HL-60/S4 treated with phorbol 12-myristate 13-acetate at 8.2 ng/mL for 4 days and 3 days (cell line): ENCODE results near the gene UXS1.

Source experiments
- in situ Hi-C: fragments of 300-500 bp; cut with MboI; formaldehyde crosslinking; loops from 2 replicates; pipeline ENCODE4 v1.15.0; 2022; ENCODE audit warnings: low sequenced_read_pairs

Gene UXS1

DNA sequence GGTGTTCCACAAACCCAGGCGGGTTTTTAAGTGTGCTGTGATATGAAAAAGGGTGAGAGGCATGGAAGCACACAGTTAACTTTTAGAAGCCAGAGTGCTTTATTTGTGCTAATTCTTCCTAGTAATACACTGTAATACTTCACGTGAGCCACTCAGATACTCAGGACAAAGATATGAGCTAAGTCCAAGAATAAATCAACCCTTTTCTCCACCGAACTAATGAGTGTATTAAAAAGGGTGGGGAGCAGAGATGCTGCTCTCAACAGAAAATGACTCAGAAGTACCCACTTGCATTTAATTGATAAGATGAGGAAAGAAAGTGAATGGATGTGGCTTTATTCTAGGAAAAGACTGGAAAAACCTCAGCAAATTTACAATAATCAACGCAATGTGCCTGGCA lies 79.9 kb downstream of the UXS1 start:
- in situ Hi-C loops = loop anchor here (25.0 kb wide), 1 partner anchor 423 kb away; no protein-coding TSS in a partner anchor

- in situ Hi-C loops = loop anchor here (25.0 kb wide), 1 partner anchor 424 kb away; no protein-coding TSS in a partner anchor
These were observed 80.6 kb downstream of the UXS1 start for GRCh38 chr2:106113361-106113966.

DNA sequence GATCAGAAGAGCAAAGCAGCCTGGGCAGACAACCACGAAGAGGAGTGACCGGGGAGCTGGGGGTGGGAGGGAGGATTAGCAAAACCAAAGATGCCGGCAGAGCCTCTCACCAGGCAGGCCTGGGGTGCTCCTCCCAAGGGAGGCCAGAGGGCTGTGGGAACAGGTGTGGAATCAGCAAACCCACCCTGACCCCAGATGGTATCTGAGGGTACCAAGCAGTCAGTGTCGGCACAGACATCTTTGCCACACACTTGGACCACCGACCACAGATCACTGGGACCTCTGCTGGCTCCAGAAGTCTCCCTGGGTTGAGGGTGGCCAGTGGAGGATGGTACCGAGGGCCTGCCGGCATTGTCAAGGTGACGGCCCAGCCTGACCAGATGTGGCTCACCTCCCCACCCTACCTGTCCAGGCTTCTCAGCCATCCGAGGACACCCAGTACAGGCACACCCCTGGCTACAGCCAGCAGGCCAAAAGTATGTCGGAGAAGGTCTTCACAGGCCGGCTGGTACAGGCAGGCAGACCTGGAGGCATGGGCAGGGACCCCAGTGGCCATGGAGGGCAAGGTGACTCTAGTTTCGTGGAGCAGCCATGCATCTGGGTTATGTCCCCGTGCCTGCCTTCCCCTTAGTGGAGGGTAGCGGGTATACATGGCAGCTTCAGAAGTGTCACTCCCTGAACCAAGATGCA lies 82.1 kb downstream of the UXS1 start:
- in situ Hi-C loops = loop anchor here (25.0 kb wide), 1 partner anchor 425 kb away; no protein-coding TSS in a partner anchor

DNA sequence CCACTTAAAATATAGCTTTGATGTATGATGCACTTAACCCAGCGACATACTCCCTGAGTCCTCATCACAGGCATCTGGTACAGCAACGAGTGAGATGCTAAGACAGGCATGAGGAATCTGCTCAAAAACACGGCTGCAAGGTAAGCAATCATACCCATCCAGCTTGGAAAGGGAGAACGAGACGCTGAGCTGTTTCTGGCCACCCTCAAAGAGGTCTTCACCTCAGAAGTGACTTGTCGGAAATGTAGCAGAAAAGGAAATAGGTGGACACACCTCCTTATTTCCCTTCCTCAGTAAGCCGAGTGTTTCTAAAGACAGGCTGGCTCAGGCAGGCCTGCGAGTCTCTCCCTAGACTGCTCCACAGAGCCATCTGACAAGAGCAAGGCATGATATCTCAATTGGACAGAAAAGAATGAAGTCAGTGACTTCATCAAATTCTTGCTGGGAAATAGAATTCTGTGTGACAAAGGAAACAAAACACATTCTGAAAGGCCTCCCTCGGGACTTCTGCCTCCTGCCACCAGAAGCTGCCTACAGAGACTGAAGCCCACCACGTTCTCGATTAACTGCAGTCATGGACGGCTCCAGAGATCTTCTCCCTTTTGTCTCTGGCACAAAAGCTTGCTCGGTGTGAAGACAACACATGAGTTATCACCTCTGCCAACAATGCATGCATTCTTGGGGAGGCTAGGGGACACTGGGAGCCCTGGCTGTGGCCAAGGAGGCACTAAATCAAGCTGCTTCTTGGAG lies 84.3 kb downstream of the UXS1 start:
- in situ Hi-C loops = loop anchor here (25.0 kb wide), 1 partner anchor 427 kb away; no protein-coding TSS in a partner anchor

- in situ Hi-C loops = loop anchor here (25.0 kb wide), 1 partner anchor 429 kb away; no protein-coding TSS in a partner anchor
These were observed 85.3 kb downstream of the UXS1 start for GRCh38 chr2:106108791-106109190.

GRCh38 chr2:106108351-106108750 lies 85.8 kb downstream of the UXS1 start:
- in situ Hi-C loops = loop anchor here (25.0 kb wide), 1 partner anchor 429 kb away; no protein-coding TSS in a partner anchor

DNA sequence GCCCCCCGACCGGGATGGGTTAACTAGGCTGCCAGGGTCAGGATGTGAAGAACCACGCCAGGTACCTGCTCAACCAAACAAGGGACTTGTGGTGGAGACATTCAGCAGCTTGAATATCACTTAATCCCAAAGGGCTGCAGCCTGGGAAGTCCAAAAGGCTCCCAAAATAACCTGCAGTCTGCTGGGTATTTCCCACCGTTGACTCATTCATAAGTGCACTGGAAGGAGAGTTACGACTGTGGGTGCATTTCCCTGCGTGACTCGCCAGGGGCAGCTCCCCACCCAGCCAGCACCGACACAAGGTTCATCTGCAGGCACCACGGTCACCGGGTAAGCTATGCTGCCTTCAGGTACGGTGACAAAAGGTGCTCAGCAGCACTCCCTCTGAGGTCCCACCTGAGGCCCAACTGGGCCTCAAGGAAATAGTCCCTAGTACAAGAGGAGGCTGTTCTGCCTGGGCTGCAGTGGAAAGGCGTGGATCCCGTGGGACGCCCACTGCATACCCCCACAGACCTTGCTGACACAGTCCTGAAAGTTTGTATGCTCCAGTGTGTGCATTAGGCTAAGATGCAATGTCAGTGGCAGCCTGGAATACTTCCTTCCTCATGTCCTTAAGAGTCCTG lies 86.5 kb downstream of the UXS1 start:
- in situ Hi-C loops = loop anchor here (25.0 kb wide), 1 partner anchor 430 kb away; no protein-coding TSS in a partner anchor

GRCh38 chr2:106106622-106107508 lies 87.2 kb downstream of the UXS1 start:
- in situ Hi-C loops = loop anchor here (25.0 kb wide), 1 partner anchor 430 kb away; no protein-coding TSS in a partner anchor

DNA sequence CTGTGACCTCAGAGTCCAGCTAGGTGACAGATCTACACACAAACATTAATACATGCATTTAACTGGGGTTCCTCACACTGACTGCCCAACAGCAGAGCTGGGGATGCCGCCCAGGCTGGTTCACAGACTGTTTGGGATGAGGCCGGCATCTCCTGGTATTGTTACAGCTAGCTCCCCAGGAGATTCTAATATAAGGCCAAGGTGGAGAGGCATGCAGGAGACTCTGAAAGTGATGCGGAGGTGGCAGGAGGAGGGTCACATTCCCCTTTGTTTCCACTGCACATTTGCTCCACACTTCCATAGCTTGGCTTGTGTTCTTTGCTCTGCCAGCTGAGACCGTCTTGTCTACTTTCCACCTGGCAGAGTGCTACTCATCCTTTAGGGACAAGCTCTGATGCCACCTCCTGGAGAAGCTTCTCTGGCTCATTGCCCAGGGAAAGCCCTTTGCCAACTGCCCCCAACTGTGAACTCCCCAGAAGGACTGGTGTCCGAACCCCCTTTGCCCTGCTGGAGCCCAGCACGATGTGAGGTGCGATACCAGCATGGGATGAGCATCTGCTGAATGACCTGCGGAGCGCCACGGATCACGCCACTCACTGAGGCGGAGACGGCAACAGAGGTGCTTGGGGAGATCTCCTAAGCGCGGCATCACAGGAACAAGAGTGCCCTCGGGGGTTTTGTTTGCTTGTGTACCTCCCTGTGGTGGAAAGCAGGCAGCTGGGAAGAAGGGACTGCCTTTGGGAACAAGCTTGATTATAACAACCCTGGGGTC lies 88.8 kb downstream of the UXS1 start:
- in situ Hi-C loops = loop anchor here (25.0 kb wide), 1 partner anchor 432 kb away; no protein-coding TSS in a partner anchor

GRCh38 chr2:106104332-106105062 lies 89.6 kb downstream of the UXS1 start:
- in situ Hi-C loops = loop anchor here (25.0 kb wide), 1 partner anchor 433 kb away; no protein-coding TSS in a partner anchor

DNA sequence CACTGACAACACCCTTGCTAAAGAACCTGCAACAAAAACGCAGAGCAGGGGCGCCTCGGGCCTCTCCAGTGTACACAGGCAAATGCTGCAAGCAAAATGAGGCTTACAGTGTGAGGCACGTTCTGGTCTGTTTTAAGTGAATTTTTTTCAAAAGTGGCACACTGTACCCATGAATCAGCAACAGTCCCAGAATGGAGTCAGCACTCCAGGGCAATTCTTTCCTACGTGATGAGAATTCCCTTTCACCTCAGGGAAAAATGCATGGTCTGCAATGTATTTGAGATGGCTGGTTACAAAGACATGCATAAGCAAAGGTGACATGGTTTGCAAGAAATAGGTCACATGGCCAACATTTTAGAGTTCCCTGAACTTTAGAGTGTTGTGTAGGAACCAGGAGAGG lies 94.4 kb downstream of the UXS1 start:
- in situ Hi-C loops = loop anchor here (25.0 kb wide), 1 partner anchor 438 kb away; no protein-coding TSS in a partner anchor

- in situ Hi-C loops = no loop called here
These were observed 95.4 kb downstream of the UXS1 start for GRCh38 chr2:106098664-106099063.

GRCh38 chr2:106098081-106098480 lies 96.0 kb downstream of the UXS1 start:
- in situ Hi-C loops = no loop called here

DNA sequence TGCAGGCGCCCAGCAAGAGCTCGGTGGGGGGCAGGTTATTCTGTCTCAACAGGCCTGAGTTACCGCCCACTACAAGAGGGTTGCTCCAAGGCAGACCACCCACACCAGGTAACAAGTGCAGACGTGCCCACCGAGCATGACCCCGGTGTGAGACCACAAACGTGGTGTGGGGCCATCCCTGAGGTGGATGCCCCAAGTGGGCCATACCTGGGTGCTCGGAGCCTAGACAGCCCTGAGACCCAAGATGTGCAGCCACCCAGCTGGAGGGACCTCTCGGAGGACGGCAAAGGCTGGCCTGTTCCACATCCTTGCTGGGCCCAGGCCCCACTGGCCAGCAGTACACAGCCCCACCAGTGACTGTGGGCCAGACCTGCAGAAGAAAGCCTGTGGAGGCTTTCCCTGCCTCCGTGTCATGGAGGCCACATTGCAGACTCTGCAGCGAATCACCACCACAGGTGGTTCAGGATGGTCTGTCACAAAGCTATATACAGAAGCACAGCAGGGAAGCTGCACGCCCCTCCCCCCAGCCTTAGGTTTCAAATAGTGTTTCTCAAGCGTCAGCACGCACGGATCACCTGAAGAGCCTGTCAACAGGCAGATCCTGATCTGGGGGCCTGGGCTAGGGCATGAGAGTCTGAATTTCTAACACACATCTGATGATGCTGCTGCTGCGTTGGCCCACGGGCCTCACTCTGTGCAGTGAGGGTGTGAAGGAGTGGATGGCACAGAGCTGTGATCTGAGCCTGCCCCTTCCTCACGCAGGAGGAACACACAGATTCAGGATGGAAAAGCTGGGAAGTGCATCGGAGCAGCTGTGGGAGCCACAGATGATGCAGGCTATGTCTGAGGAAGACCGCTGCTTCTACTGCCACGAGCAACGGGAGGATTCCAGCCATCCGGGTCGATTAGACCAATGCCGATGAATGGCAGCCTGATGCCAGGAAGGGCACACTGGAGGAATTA lies 96.8 kb downstream of the UXS1 start:
- in situ Hi-C loops = no loop called here

GRCh38 chr2:106096299-106097037 lies 97.6 kb downstream of the UXS1 start:
- in situ Hi-C loops = no loop called here

DNA sequence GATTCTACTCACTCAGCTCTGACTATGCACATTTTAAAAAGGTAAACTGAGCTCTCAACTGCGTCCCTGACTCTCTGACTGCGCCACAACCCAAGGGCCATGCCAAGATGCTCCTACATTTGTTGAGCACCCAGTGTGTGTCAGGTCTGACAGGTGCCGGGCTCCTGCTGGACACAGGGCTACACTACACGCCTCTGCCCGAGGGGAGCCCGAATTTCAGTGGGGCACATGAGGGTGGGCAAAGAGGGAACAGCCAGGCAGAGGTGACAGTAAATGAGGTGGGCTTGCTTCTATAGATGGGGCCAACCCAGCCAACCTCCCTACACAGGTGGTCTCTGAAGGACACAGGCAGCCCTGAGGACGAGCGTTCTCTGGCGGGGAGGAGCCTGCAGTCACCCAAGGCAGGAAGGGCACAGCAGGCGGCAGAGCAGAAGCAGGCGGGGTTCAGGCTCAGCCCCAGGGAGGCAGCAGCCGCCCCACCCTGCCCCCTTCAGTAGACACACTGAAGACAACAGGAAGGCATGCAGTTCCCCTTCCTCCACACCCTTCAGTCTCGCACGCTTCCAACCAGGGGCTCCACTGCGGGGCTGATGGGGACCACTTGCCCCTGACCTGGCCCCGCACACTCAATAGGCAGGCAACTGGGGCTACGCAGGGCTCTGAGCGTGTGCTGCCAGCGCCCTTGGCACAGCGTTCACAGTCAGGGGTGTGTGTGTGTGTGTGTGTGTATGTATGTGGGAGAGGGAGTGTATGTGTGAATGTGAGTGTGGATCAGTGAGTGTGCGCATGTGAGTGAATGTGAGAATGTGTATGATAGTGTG lies 98.4 kb downstream of the UXS1 start:
- in situ Hi-C loops = no loop called here
